IMR-90 (cell line): ENCODE results near the gene ACVRL1. TPM values are rescaled to one million over a fixed set of nuclear protein-coding genes. Genes with fewer than 3 reads are reported as not detected.

Source experiments
- ATAC-seq: fragments of 200-7000 bp; cut with Tn5 transposase; 2 replicates; pipeline ENCODE4 v1.9.1; 2020; ENCODE audit warnings: low read depth, mild to moderate bottlenecking, moderate library complexity
- BruUV-seq: library from RNA; stranded (reverse); fragments of 400-500 nt; replicated peaks from 2 replicates; lab custom pipeline; 2021; lab: Mats Ljungman, UMichigan
- CTCF ChIA-PET: fragments of 300-600 bp; formaldehyde crosslinking; extraction: SDS; loops from one replicate; lab custom pipeline; 2021; ENCODE audit warnings: antibody characterized with exemption; lab: Yijun Ruan, JAX
- POLR2A ChIA-PET: fragments of 300-600 bp; sonication (Branson Sonifier 250); formaldehyde crosslinking; loops from one replicate; lab custom pipeline; 2022; ENCODE audit warnings: antibody characterized with exemption; ENCODE audit not compliant: unreplicated experiment; lab: Charles Lee
- DNase-seq: peaks from one replicate; pipeline ENCODE4 v3.0.0; 2013
- H2AFZ ChIP-seq: replicated peaks from 2 replicates; pipeline ENCODE3; 2013; ENCODE audit warnings: low read length, mild to moderate bottlenecking; ENCODE audit not compliant: poor library complexity
- H2AK5ac ChIP-seq: 2 replicates; pipeline ENCODE4 v1.6.1; 2013; ENCODE audit warnings: low read depth, low read length, inconsistent platforms
- H2AK9ac ChIP-seq: replicated peaks from 2 replicates; pipeline ENCODE3; 2013; ENCODE audit warnings: mild to moderate bottlenecking, low read depth, low read length, moderate library complexity; ENCODE audit not compliant: poor library complexity
- H2BK120ac ChIP-seq: 2 replicates; pipeline ENCODE4 v1.6.1; 2013; ENCODE audit warnings: low read depth, low read length, inconsistent platforms
- H2BK15ac ChIP-seq: 3 replicates; pipeline ENCODE4 v1.6.1; 2013; ENCODE audit warnings: low read depth, low read length, inconsistent platforms
- H2BK20ac ChIP-seq: 2 replicates; pipeline ENCODE4 v1.6.1; 2013; ENCODE audit warnings: low read depth, mild to moderate bottlenecking, inconsistent platforms, low read length, moderate library complexity
- H2BK5ac ChIP-seq: 2 replicates; pipeline ENCODE4 v1.6.1; 2013; ENCODE audit warnings: mild to moderate bottlenecking, low read depth, low read length, inconsistent platforms; ENCODE audit not compliant: poor library complexity, severe bottlenecking
- H3K14ac ChIP-seq: replicated peaks from 2 replicates; pipeline ENCODE4 v1.6.1; 2013; ENCODE audit warnings: low read depth, low read length, inconsistent platforms
- H3K18ac ChIP-seq: 2 replicates; pipeline ENCODE4 v1.6.1; 2013; ENCODE audit warnings: low read depth, low read length, control low read depth
- H3K23ac ChIP-seq: 2 replicates; pipeline ENCODE4 v1.6.1; 2013; ENCODE audit warnings: low read depth, low read length, inconsistent platforms
- H3K27ac ChIP-seq: 2 replicates; pipeline ENCODE4 v1.5.1; 2013; ENCODE audit warnings: mild to moderate bottlenecking, control low read depth, low read length; ENCODE audit not compliant: insufficient read depth
- H3K27me3 ChIP-seq: 2 replicates; pipeline ENCODE4 v1.6.1; 2013; ENCODE audit warnings: low read length; ENCODE audit not compliant: control insufficient read depth, insufficient read depth
- H3K36me3 ChIP-seq: 2 replicates; pipeline ENCODE4 v1.6.1; 2013; ENCODE audit warnings: low read length, mixed read lengths; ENCODE audit not compliant: control insufficient read depth, insufficient read depth
- H3K4ac ChIP-seq: 2 replicates; pipeline ENCODE4 v1.6.1; 2013; ENCODE audit warnings: low read depth, low read length, inconsistent platforms
- H3K4me1 ChIP-seq: 2 replicates; pipeline ENCODE4 v1.6.1; 2013; ENCODE audit warnings: low read length, mixed read lengths; ENCODE audit not compliant: control insufficient read depth, insufficient read depth
- H3K4me2 ChIP-seq: 2 replicates; pipeline ENCODE4 v1.6.1; 2013; ENCODE audit warnings: low read depth, mild to moderate bottlenecking, control low read depth, low read length, moderate library complexity
- H3K4me3 ChIP-seq: 2 replicates; pipeline ENCODE4 v1.5.1; 2013; ENCODE audit warnings: low read depth, mild to moderate bottlenecking, control low read depth, low read length, moderate library complexity; ENCODE audit not compliant: insufficient read depth
- H3K56ac ChIP-seq: 2 replicates; pipeline ENCODE4 v1.6.1; 2013; ENCODE audit warnings: low read length, inconsistent platforms; ENCODE audit not compliant: insufficient read depth; ENCODE audit errors: extremely low read depth
- H3K79me1 ChIP-seq, 2 experiments: 2 replicates each; pipeline ENCODE4 v1.6.1; 2013; ENCODE audit warnings: low read length in 2 of 2, inconsistent platforms in 1 of 2, low read depth in 1 of 2
- H3K9ac ChIP-seq: 2 replicates; pipeline ENCODE4 v1.6.1; 2013; ENCODE audit warnings: low read depth, low read length, control low read depth
- H3K9me1 ChIP-seq: 2 replicates; pipeline ENCODE4 v1.6.1; 2013; ENCODE audit warnings: low read length, inconsistent platforms; ENCODE audit not compliant: insufficient read depth
- H3K9me3 ChIP-seq: 2 replicates; pipeline ENCODE4 v1.6.1; 2013; ENCODE audit warnings: low read length; ENCODE audit not compliant: control insufficient read depth, insufficient read depth
- H4K20me1 ChIP-seq: 2 replicates; pipeline ENCODE4 v1.6.1; 2013; ENCODE audit warnings: low read length, inconsistent platforms; ENCODE audit not compliant: insufficient read depth
- H4K5ac ChIP-seq: 2 replicates; pipeline ENCODE4 v1.6.1; 2013; ENCODE audit warnings: mild to moderate bottlenecking, low read depth, low read length, control low read depth
- H4K8ac ChIP-seq, 2 experiments: 2 replicates each; pipeline ENCODE4 v1.6.1; 2013; ENCODE audit warnings: low read depth in 2 of 2, low read length in 2 of 2, control low read depth in 1 of 2, inconsistent platforms in 1 of 2
- H4K91ac ChIP-seq: 2 replicates; pipeline ENCODE4 v1.6.1; 2013; ENCODE audit warnings: low read depth, low read length, inconsistent platforms; ENCODE audit not compliant: insufficient read depth
- BHLHE40 ChIP-seq: fragments of 150-350 bp; IDR thresholded peaks from 2 replicates; pipeline ENCODE4 v1.6.1; 2016; ENCODE audit warnings: mild to moderate bottlenecking, low read depth, low read length
- CEBPB ChIP-seq: IDR thresholded peaks from 2 replicates; pipeline ENCODE4 v1.6.1; 2012; ENCODE audit warnings: low read depth, low read length, improper control_type of control experiment
- CHD1 ChIP-seq: IDR thresholded peaks from 2 replicates; pipeline ENCODE4 v1.6.1; 2012; ENCODE audit warnings: low read depth, low read length, improper control_type of control experiment
- FOS ChIP-seq: fragments of 150-350 bp; IDR thresholded peaks from 2 replicates; pipeline ENCODE4 v1.6.1; 2016; ENCODE audit warnings: low read depth, low read length
- MAZ ChIP-seq: IDR thresholded peaks from 2 replicates; pipeline ENCODE4 v1.6.1; 2012; ENCODE audit warnings: low read depth, mild to moderate bottlenecking, low read length, improper control_type of control experiment, moderate library complexity, borderline replicate concordance
- MXI1 ChIP-seq: IDR thresholded peaks from 2 replicates; pipeline ENCODE4 v1.6.1; 2012; ENCODE audit warnings: low read depth, mild to moderate bottlenecking, low read length, moderate library complexity, borderline replicate concordance
- NFE2L2 ChIP-seq: fragments of 150-350 bp; IDR thresholded peaks from 2 replicates; pipeline ENCODE4 v1.6.1; 2016; ENCODE audit warnings: low read depth, mild to moderate bottlenecking, low read length
- POLR2A ChIP-seq: IDR thresholded peaks from 2 replicates; pipeline ENCODE4 v1.6.1; 2012; ENCODE audit warnings: mild to moderate bottlenecking, low read depth, low read length
- RAD21 ChIP-seq: IDR thresholded peaks from 2 replicates; pipeline ENCODE4 v1.6.1; 2012; ENCODE audit warnings: low read length, improper control_type of control experiment
- RCOR1 ChIP-seq: IDR thresholded peaks from 2 replicates; pipeline ENCODE4 v1.6.1; 2012; ENCODE audit warnings: mild to moderate bottlenecking, low read length, improper control_type of control experiment; ENCODE audit not compliant: insufficient replicate concordance
- RFX5 ChIP-seq: IDR thresholded peaks from 2 replicates; pipeline ENCODE4 v1.8.0; 2012; ENCODE audit warnings: low read depth, mild to moderate bottlenecking, low read length, moderate library complexity
- SMC3 ChIP-seq: fragments of 150-350 bp; IDR thresholded peaks from 2 replicates; pipeline ENCODE4 v1.6.1; 2016; ENCODE audit warnings: low read depth, mild to moderate bottlenecking, antibody characterized with exemption, low read length, moderate library complexity
- USF2 ChIP-seq: fragments of 150-350 bp; IDR thresholded peaks from 2 replicates; pipeline ENCODE4 v1.6.1; 2017; ENCODE audit warnings: mild to moderate bottlenecking, antibody characterized with exemption, low read length, low read depth
- WGBS, 2 experiments: methylation state at CpG; one replicate each; pipeline versions ENCODE4 v1.1.5 to v1.1.7; 2013; ENCODE audit warnings: missing lambda C conversion rate in 2 of 2; ENCODE audit not compliant: insufficient read length in 1 of 2; ENCODE audit errors: extremely low coverage in 2 of 2; 5-methylcytosine and 5-hydroxymethylcytosine counted together
- dilution Hi-C: fragments of 300-500 bp; cut with HindIII; formaldehyde crosslinking; loops from one replicate; pipeline ENCODE4 v1.14.3; 2018; ENCODE audit warnings: low sequenced_read_pairs; ENCODE audit not compliant: unreplicated experiment
- in situ Hi-C: fragments of 300-500 bp; cut with MboI; formaldehyde crosslinking; loops from 3 replicates; pipeline ENCODE4 v1.14.3; 2019; ENCODE audit warnings: low sequenced_read_pairs, inconsistent platforms, mixed read lengths
- intact Hi-C: fragments of 100-400 bp; cut with micrococcal nuclease; formaldehyde crosslinking; loops from 2 replicates; pipeline ENCODE4 v1.10.0; 2022
- polyA plus RNA-seq, 3 experiments: library from polyadenylated mRNA; depleted of rRNA; stranded (reverse); fragments of >200 nt; gene quantifications; 2 replicates each; pipeline ENCODE4 v1.2.3, GENCODE V29; 2012; ENCODE audit warnings: low replicate concordance in 1 of 3
- total RNA-seq: library from RNA; depleted of rRNA; stranded (reverse); fragments of >200 nt; gene quantifications from 2 replicates; pipeline ENCODE4 v1.2.3, GENCODE V29; 2012
- TF ChIP-seq, protein P1 (sequence below): fragments of 150-350 bp; IDR thresholded peaks from 2 replicates; pipeline ENCODE4 v1.6.1; 2016; ENCODE audit warnings: low read depth, mild to moderate bottlenecking, low read length, moderate library complexity, borderline replicate concordance
- TF ChIP-seq, protein P2 (sequence below): conservative IDR thresholded peaks from 2 replicates; pipeline ENCODE4 v1.5.1; 2012; ENCODE audit warnings: mild to moderate bottlenecking, low read depth, low read length, improper control_type of control experiment

Gene ACVRL1
- total and polyA plus RNA-seq, 2 of the 4 experiments (the other 2 are of a cell fraction), result 6.4 to 7.5 TPM

- Histone ChIP-seq H3K23ac (no peak overlapping the region), H2BK20ac (no peak overlapping the region; the same call in 1 of the 2 replicates), H2BK120ac (peak overlapping the region; percentile 52), H2AK5ac (no peak overlapping the region; the same call in 1 of the 2 replicates), H3K14ac (no peak overlapping the region), H4K20me1 (no peaks in the 10 kb centered on the region), H3K27ac (no peak overlapping the region), H3K36me3 (no peaks in the 10 kb centered on the region), H2AK9ac (no peak overlapping the region), H3K9me3 (no peaks in the 10 kb centered on the region), H3K4me1 (peaks cover 15% of the 10 kb centered on the region), H3K4ac (peak overlapping the region; percentile 62), H3K9me1 (peaks cover 26% of the 10 kb centered on the region), H3K56ac (no peak overlapping the region), H3K4me2 (no peak overlapping the region), H2AFZ (no peak overlapping the region), H3K27me3 (no peaks in the 10 kb centered on the region), H2BK5ac (no peak overlapping the region), H3K9ac (no peak overlapping the region), H3K18ac (no peak overlapping the region), H4K91ac (peak overlapping the region; percentile 49), H3K4me3 (no peak overlapping the region), H3K79me1 (no peaks in the 10 kb centered on the region), H4K5ac (no peak overlapping the region), H2BK15ac (no peak overlapping the region), H4K8ac (no peak overlapping the region; a peak in 1 of 4 replicates)
- in situ Hi-C loops (no loop called here), intact Hi-C loops (no loop called here), dilution Hi-C loops (no loop called here)
- ATAC-seq (no peak), DNase-seq (no peak)
- ChIA-PET CTCF (interaction anchor here (0.6 kb wide), 1 partner anchor 63 kb away, joined by 4 read pairs; no protein-coding TSS in a partner anchor), POLR2A (no interaction called here)
- WGBS, 2 experiments, result 92% methylated on average over 2 of the region's 14 CpGs; no CpG with 5 or more reads in 1 of the 2 experiments
- no TSS peak for BruUV-seq
- TF ChIP-seq USF2 (no peak), CHD1 (no peak), NFE2L2 (no peak), BHLHE40 (no peak), MXI1 (no peak), CEBPB (no peak), SMC3 (no peak), RFX5 (no peak), RAD21 (no peak), MAZ (no peak), POLR2A (no peak), RCOR1 (no peak), FOS (no peak)
- TF ChIP-seq, protein P1, sequence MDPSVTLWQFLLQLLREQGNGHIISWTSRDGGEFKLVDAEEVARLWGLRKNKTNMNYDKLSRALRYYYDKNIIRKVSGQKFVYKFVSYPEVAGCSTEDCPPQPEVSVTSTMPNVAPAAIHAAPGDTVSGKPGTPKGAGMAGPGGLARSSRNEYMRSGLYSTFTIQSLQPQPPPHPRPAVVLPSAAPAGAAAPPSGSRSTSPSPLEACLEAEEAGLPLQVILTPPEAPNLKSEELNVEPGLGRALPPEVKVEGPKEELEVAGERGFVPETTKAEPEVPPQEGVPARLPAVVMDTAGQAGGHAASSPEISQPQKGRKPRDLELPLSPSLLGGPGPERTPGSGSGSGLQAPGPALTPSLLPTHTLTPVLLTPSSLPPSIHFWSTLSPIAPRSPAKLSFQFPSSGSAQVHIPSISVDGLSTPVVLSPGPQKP, result no peak
- TF ChIP-seq, protein P2, sequence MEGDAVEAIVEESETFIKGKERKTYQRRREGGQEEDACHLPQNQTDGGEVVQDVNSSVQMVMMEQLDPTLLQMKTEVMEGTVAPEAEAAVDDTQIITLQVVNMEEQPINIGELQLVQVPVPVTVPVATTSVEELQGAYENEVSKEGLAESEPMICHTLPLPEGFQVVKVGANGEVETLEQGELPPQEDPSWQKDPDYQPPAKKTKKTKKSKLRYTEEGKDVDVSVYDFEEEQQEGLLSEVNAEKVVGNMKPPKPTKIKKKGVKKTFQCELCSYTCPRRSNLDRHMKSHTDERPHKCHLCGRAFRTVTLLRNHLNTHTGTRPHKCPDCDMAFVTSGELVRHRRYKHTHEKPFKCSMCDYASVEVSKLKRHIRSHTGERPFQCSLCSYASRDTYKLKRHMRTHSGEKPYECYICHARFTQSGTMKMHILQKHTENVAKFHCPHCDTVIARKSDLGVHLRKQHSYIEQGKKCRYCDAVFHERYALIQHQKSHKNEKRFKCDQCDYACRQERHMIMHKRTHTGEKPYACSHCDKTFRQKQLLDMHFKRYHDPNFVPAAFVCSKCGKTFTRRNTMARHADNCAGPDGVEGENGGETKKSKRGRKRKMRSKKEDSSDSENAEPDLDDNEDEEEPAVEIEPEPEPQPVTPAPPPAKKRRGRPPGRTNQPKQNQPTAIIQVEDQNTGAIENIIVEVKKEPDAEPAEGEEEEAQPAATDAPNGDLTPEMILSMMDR, result no peak
These were observed 6.0 kb upstream of the ACVRL1 start for GRCh38 chr12:51901121-51901817.
